HCT116 (cell line): ENCODE data around the gene POLDIP2. TPM values are rescaled to one million over a fixed set of nuclear protein-coding genes. Genes with fewer than 3 reads are reported as not detected.

Experiments used
- ATAC-seq: fragments of 200-7000 bp; cut with Tn5 transposase; 2 replicates; pipeline ENCODE4 v1.9.1; 2020; ENCODE audit warnings: mild to moderate bottlenecking, moderate library complexity
- BruUV-seq: library from RNA; stranded (reverse); fragments of 400-500 nt; replicated peaks from 2 replicates; lab custom pipeline; 2021; lab: Mats Ljungman, UMichigan
- CTCF ChIA-PET: fragments of 300-600 bp; sonication (Branson Sonifier 250); formaldehyde crosslinking; loops from one replicate; lab custom pipeline; 2021; ENCODE audit warnings: antibody characterized with exemption; lab: Charles Lee
- POLR2A ChIA-PET: fragments of 300-600, 350-600 bp; sonication (Branson Sonifier 250); formaldehyde crosslinking; loops from one replicate; lab custom pipeline; 2021; ENCODE audit warnings: antibody characterized with exemption; lab: Charles Lee
- RAD21 ChIA-PET, 2 experiments: fragments of 300-600 bp; sonication (Branson Sonifier 250); formaldehyde crosslinking; loops; one replicate each; lab custom pipeline; 2023; ENCODE audit warnings: low total read pairs in 2 of 2; ENCODE audit not compliant: uncharacterized antibody in 2 of 2, unreplicated experiment in 2 of 2, low non-redundant PET in 1 of 2; lab: Charles Lee
- DNase-seq: peaks from one replicate; pipeline ENCODE4 v3.0.0-alpha.2; 2010; ENCODE audit warnings: low read depth, low spot score
- H2AFZ ChIP-seq: fragments of 200-600 bp; shearing (Covaris generic), sonication (generic); 2 replicates; pipeline ENCODE4 v1.6.1; 2017; ENCODE audit warnings: low read depth, mixed run types, mixed read lengths, antibody characterized with exemption, low read length; ENCODE audit not compliant: poor library complexity, severe bottlenecking
- H3K27ac ChIP-seq: 2 replicates; pipeline ENCODE4 v1.5.1; 2012; ENCODE audit warnings: low read depth, low read length
- H3K27me3 ChIP-seq: fragments of 200-600 bp; sonication (generic); 2 replicates; pipeline ENCODE4 v1.6.1; 2016; ENCODE audit warnings: mixed run types, low read length, mixed read lengths; ENCODE audit not compliant: insufficient read depth
- H3K36me3 ChIP-seq, 2 experiments: fragments of 200-500 bp in 1 of 2; fragments of 200-600 bp in 1 of 2; sonication (Bioruptor generic) in 1 of 2; sonication (generic) in 1 of 2; 2 replicates each; pipeline versions ENCODE4 v1.5.1 to v1.6.1; 2014 to 2016; ENCODE audit warnings: low read length in 2 of 2, inconsistent platforms in 1 of 2, mixed read lengths in 1 of 2, mixed run types in 1 of 2; ENCODE audit not compliant: insufficient read depth in 2 of 2, control insufficient read depth in 1 of 2
- H3K4me1 ChIP-seq, 2 experiments: fragments of 200-600 bp in 1 of 2; sonication (generic) in 1 of 2; 2 replicates each; pipeline versions ENCODE4 v1.5.1 to v1.6.1; 2012 to 2017; ENCODE audit warnings: low read length in 2 of 2, inconsistent platforms in 1 of 2, mild to moderate bottlenecking in 1 of 2, mixed read lengths in 1 of 2, mixed run types in 1 of 2, moderate library complexity in 1 of 2; ENCODE audit not compliant: insufficient read depth in 2 of 2, control insufficient read depth in 1 of 2
- H3K4me2 ChIP-seq: fragments of 200-600 bp; sonication (generic); 2 replicates; pipeline ENCODE4 v1.6.1; 2017; ENCODE audit warnings: mixed run types, low read length, mixed read lengths
- H3K4me3 ChIP-seq, 2 experiments: fragments of 200-600 bp in 1 of 2; sonication (generic) in 1 of 2; replicated peaks in 1 of 2; 2 replicates each; pipeline ENCODE4 v1.5.1; 2011 to 2016; ENCODE audit warnings: low read length in 2 of 2, control low read depth in 1 of 2, low read depth in 1 of 2, mild to moderate bottlenecking in 1 of 2, mixed read lengths in 1 of 2, mixed run types in 1 of 2
- H3K79me2 ChIP-seq: fragments of 200-600 bp; sonication (generic); 2 replicates; pipeline ENCODE4 v1.6.1; 2017; ENCODE audit warnings: mild to moderate bottlenecking, mixed run types, low read length, moderate library complexity, mixed read lengths; ENCODE audit not compliant: insufficient read depth
- H3K9ac ChIP-seq: fragments of 200-600 bp; sonication (generic); 2 replicates; pipeline ENCODE4 v1.6.1; 2016; ENCODE audit warnings: low read length, mixed read lengths
- H3K9me2 ChIP-seq: fragments of 200-600 bp; sonication (generic), shearing (Covaris generic); 2 replicates; pipeline ENCODE4 v1.6.1; 2017; ENCODE audit warnings: mixed run types, mild to moderate bottlenecking, moderate library complexity; ENCODE audit not compliant: insufficient read depth
- H3K9me3 ChIP-seq, 2 experiments: fragments of 200-500 bp in 1 of 2; fragments of 200-600 bp in 1 of 2; sonication (Bioruptor generic) in 1 of 2; sonication (generic) in 1 of 2; 2 replicates each; pipeline ENCODE4 v1.6.1; 2014 to 2017; ENCODE audit warnings: low read length in 2 of 2, mixed read lengths in 2 of 2, inconsistent platforms in 1 of 2, low read depth in 1 of 2, mild to moderate bottlenecking in 1 of 2, mixed run types in 1 of 2, moderate library complexity in 1 of 2; ENCODE audit not compliant: control insufficient read depth in 1 of 2, insufficient read depth in 1 of 2
- H4K20me1 ChIP-seq: fragments of 200-600 bp; sonication (generic), shearing (Covaris generic); 2 replicates; pipeline ENCODE4 v1.6.1; 2017; ENCODE audit warnings: mixed run types, mild to moderate bottlenecking, moderate library complexity; ENCODE audit not compliant: insufficient read depth
- ATF3 ChIP-seq: IDR thresholded peaks from 2 replicates; pipeline ENCODE4 v1.6.1; 2012
- CEBPB ChIP-seq: IDR thresholded peaks from 2 replicates; pipeline ENCODE4 v1.6.1; 2012; ENCODE audit warnings: low read depth
- EZH2phosphoT487 ChIP-seq: fragments of 200-600 bp; IDR thresholded peaks from 2 replicates; pipeline ENCODE4 v1.6.1; 2018; ENCODE audit warnings: antibody characterized with exemption, borderline replicate concordance
- FOSL1 ChIP-seq: IDR thresholded peaks from 2 replicates; pipeline ENCODE4 v1.6.1; 2012; ENCODE audit warnings: low read depth
- MAX ChIP-seq: IDR thresholded peaks from 2 replicates; pipeline ENCODE4 v1.6.1; 2012
- POLR2A ChIP-seq: IDR thresholded peaks from 2 replicates; pipeline ENCODE4 v1.7.0; 2011; ENCODE audit warnings: borderline replicate concordance; ENCODE audit not compliant: insufficient read depth, insufficient read length; ENCODE audit errors: extremely low read depth
- RAD21 ChIP-seq: IDR thresholded peaks from 2 replicates; pipeline ENCODE4 v1.6.1; 2012; ENCODE audit warnings: low read depth, mild to moderate bottlenecking
- REST ChIP-seq: IDR thresholded peaks from 2 replicates; pipeline ENCODE4 v1.6.1; 2012; ENCODE audit warnings: low read depth
- SIN3A ChIP-seq: IDR thresholded peaks from 2 replicates; pipeline ENCODE4 v1.6.1; 2012; ENCODE audit warnings: low read depth
- SRF ChIP-seq: IDR thresholded peaks from 2 replicates; pipeline ENCODE4 v1.6.1; 2012; ENCODE audit warnings: low read depth
- TCF7L2 ChIP-seq: IDR thresholded peaks from 2 replicates; pipeline ENCODE4 v1.7.0; 2011; ENCODE audit warnings: borderline replicate concordance, inconsistent platforms; ENCODE audit not compliant: insufficient read depth, insufficient read length; ENCODE audit errors: extremely low read depth
- YY1 ChIP-seq: IDR thresholded peaks from 2 replicates; pipeline ENCODE4 v1.6.1; 2011; ENCODE audit warnings: low read length, low read depth, moderate library complexity, mild to moderate bottlenecking; ENCODE audit not compliant: insufficient replicate concordance; ENCODE audit errors: extremely low read depth
- ZBTB33 ChIP-seq: IDR thresholded peaks from 2 replicates; pipeline ENCODE4 v1.6.1; 2011; ENCODE audit warnings: mild to moderate bottlenecking, low read length, moderate library complexity; ENCODE audit not compliant: insufficient replicate concordance; ENCODE audit errors: extremely low read depth
- ZNF274 ChIP-seq: fragments of 200-500 bp; sonication (Bioruptor generic); IDR thresholded peaks from 2 replicates; pipeline ENCODE4 v1.6.1; 2014; ENCODE audit warnings: mild to moderate bottlenecking, low read depth, low read length, inconsistent platforms
- intact Hi-C: fragments of 100-400 bp; cut with micrococcal nuclease; formaldehyde crosslinking; loops from 2 replicates; pipeline ENCODE4 v1.10.0; 2022
- total RNA-seq: library from RNA; stranded (reverse); gene quantifications from one replicate; pipeline ENCODE4 v1.2.1, GENCODE V29; 2021; ENCODE audit not compliant: unreplicated experiment

The POLDIP2 gene
- total RNA-seq, 1 experiment from 2014 or later, result 78.0 TPM

GRCh38 chr17:28324781-28325180 lies 32.5 kb downstream of the POLDIP2 start:
- no peaks in the 10 kb centered on the region for H4K20me1 ChIP-seq
- TF ChIP-seq ZBTB33, result no peak
- TF ChIP-seq SIN3A, result no peak
- TF ChIP-seq TCF7L2, result no peak
- TF ChIP-seq REST, result no peak
- no peak for TF ChIP-seq SRF
- no peak for TF ChIP-seq ATF3
- TF ChIP-seq POLR2A, result no peak
- TF ChIP-seq CEBPB, result no peak
- TF ChIP-seq YY1, result no peak
- TF ChIP-seq MAX, result no peak
- TF ChIP-seq RAD21, result no peak
- TF ChIP-seq EZH2phosphoT487, result no peak
- no peak for TF ChIP-seq FOSL1
- TF ChIP-seq ZNF274, result no peak
- H3K27me3 ChIP-seq, result no peaks in the 10 kb centered on the region
- no peak overlapping the region for H3K27ac ChIP-seq
- BruUV-seq, result no TSS peak
- H3K9ac ChIP-seq, result no peak overlapping the region
- ATAC-seq (no peak), DNase-seq (no peak)
- RAD21 ChIA-PET, result no interaction called here
- CTCF ChIA-PET, result no interaction called here
- H2AFZ ChIP-seq, result no peak overlapping the region
- H3K36me3 ChIP-seq, result peaks cover 12 to 32% of the 10 kb centered on the region in 2 experiments; a peak in 2 of 4 replicates
- H3K9me3 ChIP-seq, result no peaks in the 10 kb centered on the region
- H3K9me2 ChIP-seq, result no peaks in the 10 kb centered on the region
- H3K4me3 ChIP-seq, result no peak overlapping the region
- H3K4me2 ChIP-seq, result no peak overlapping the region
- POLR2A ChIA-PET, result interaction anchor here (1.9 kb wide), 1 partner anchor 11 kb away, joined by 6 read pairs; the partner anchor contains the start of genes IFT20 and TNFAIP1
- intact Hi-C loops, result no loop called here
- H3K4me1 ChIP-seq, result peaks cover 8 to 11% of the 10 kb centered on the region in 2 experiments; a peak in 2 of 4 replicates
- peaks cover 67% of the 10 kb centered on the region for H3K79me2 ChIP-seq
